ENCODE results near the gene CTDSP2. TPM values are rescaled to one million over a fixed set of nuclear protein-coding genes. Genes with fewer than 3 reads are reported as not detected.
"Not testable (repeated sequence)": the region's sequence is repeated elsewhere in the genome, so short reads cannot be mapped to it uniquely, and the experiment has no call there.

Gene CTDSP2
- polyA plus RNA-seq, 1 donor, result 200 TPM

- DNase-seq, result no peak
Measured at GRCh38 chr12:57881475-57881874, 34.9 kb upstream of the CTDSP2 start.

DNA sequence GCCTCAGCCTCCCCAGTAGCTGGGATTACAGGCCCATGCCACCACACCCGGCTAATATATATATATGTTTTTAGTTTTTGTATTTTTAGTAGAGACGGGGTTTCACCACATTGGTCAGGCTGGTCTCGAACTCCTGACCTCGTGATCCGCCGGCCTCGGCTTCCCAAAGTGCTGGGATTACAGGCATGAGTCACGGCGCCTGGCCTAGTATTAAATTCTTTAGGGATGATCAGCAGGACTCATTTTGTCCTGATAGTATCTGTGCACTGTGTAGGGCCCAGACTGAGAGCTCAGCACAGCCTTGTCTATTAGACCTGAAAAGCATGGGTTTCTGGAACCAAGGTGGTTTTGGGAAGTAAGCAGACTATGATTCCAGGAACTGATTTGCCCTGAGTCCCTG lies 34.5 kb upstream of the CTDSP2 start:
- not testable (repeated sequence) for DNase-seq

DNA sequence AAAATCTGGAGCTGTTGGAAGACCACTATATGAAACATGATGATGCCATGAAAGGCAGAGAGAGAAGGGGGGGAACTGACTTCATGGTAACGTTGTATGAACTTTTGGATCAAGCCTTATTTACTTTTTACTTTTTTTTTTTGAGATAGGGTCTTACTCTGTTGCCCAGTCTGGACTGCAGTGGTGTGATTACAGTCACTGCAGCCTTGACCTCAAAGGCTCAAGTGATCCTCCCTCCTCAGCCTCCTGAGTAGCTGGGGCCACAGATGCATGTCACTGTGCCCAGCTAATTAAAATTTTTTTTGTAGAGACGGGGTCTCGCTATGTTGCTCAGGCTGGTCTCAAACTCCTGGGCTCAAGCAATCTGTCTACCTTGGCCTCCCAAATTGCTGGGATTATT lies 31.3 kb upstream of the CTDSP2 start:
- DNase-seq, result no peak

- DNase-seq, result no peak
Measured at GRCh38 chr12:57875753-57876547, 29.4 kb upstream of the CTDSP2 start.

- no peak for DNase-seq
Measured at GRCh38 chr12:57874166-57875108, 27.9 kb upstream of the CTDSP2 start.

- no peak for DNase-seq
Measured at GRCh38 chr12:57872362-57872761, 25.8 kb upstream of the CTDSP2 start.

DNA sequence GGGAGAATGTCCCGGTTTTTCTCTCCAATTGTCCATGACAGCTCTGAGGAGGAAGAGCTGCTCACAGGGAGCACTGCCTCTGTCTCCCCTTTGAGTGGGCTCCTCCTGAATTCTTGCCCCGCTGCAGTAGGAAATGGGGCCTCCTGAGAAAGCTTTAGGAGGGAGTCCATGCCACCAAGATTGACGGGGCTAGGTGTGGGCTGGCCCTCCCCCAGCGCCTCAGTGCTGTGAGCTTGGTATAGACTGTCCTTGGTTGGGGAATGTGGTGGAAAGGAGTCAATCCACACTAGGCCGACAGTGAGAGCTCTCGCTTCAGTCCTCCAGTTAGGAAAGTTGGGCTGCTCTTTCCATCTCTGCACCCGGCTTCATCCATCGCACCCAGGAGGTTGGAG lies 23.4 kb upstream of the CTDSP2 start:
- DNase-seq, result no peak

DNA sequence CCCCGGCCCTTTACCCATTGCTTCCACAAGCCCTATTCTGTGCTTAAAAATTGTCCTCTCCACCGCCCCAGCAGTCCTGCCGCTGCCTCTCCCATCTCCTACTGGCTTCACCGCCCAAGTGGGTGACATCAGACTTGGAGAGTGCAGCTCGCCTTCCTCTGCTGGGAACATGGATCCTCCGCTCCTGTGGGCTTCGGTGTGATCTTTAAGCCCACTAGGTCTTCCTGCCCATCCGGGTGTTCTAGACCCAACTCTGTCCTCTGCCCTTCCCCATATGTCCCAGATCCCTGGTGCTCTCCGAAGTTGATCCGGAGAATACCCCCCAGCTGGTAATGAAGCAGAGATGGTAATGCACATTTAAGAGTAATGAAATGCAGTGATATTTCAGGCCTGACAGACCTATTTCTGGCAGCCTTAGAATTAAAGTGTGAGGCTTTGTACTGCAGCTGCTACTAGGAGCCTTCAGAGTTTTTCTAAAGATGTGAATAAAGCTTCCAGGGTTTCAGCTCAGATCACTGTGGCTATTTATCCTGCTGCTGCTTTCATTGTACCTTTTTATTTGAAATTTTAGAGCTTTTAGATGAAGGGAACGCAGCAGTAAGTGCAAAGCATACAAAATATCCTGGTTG lies 22.9 kb upstream of the CTDSP2 start:
- DNase-seq, result peak; percentile 63

- DNase-seq, result no peak
Measured at GRCh38 chr12:57868851-57869268, 22.3 kb upstream of the CTDSP2 start.

GRCh38 chr12:57868221-57868620 lies 21.7 kb upstream of the CTDSP2 start:
- DNase-seq, result no peak

GRCh38 chr12:57866308-57867019 lies 19.9 kb upstream of the CTDSP2 start:
- no peak for DNase-seq

DNA sequence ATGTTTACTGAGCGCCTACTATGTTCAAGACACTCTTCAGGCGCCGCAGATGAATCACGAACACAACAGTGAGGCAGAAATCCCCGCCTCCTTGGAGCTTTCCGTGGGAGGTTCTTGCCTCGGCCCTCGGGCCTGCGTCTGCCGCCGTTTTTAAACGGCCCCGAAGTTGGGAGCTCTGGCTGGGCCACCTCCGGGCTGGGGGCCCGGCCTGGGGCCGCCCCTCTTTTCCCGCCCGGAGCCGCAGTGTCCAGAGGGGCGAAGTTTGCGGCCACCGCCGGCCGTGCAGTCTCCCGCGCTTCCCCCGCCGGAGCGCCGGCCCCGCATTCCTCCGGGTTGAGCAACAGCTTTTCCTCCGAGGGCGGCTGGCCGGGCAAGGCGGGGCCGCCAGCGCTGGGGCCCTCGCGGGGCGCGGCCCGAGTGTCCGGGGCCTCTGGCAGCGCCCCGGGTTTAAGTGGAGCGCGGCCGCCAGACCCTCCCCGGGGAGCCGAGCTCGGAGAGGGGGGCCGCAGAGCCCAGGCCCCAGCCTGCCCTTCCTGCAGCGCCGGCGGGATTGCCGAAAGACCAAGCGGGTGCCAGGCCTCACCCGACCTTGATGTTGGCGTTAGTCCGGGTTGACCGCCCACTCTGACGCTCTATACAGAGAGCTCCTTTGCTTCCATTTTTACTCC lies 18.7 kb upstream of the CTDSP2 start:
- DNase-seq, result peak; percentile 70

DNA sequence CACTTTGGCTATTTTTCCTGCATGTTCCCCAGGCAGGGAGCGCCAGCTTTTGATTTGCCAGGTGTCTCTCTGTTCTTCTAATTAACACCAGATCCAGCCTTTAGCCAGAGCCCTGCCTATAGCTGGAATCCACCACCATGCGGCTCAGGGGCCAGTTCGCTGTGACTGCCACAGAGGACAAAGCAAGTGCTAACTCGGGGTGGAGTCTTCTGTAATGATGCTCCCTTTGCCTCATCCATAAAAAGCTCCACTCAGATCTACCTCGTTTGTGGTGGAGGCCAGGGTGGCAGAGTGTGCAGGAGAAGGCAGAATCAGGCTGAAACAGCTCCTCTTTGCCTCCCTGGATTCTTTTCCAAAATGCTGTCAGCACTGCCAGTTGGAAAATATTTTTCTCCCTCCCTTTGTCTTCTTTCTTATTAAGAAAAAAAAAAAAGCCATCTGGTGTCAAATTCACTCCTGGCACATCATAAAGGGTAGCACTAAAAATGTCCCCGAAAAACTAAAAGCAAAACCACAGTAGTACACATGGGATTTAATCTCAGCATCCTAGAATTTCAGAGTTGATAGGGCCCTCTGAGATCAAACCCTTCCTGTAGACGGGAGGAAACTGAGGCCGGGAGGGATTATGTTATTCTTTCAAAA lies 18.0 kb upstream of the CTDSP2 start:
- DNase-seq, result peak; percentile 42

- no peak for DNase-seq
Measured at GRCh38 chr12:57863676-57864075, 17.1 kb upstream of the CTDSP2 start.

DNA sequence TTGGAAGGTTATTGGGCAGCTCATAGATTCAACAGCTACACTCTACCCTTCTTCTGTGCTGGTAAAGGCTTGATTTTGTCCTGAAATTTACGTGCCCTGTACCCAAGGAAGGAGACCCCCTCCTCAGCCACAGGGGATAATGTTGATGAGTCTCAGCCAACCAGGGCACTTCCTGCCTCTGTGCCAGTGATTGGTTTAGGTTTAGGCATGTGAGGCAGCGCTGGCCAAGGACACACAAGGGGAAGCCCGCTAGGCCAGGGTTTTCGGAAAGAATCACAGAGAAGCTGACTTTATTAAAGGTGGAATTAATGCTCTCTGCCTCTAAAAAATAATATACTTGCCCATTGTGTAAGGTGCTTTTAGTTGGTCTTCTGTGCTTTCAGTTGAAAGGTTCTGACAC lies 15.4 kb upstream of the CTDSP2 start:
- no peak for DNase-seq

- DNase-seq, result not testable (repeated sequence)
Measured at GRCh38 chr12:57860883-57861282, 14.4 kb upstream of the CTDSP2 start.

GRCh38 chr12:57859121-57859520 lies 12.6 kb upstream of the CTDSP2 start:
- DNase-seq, result no peak

DNA sequence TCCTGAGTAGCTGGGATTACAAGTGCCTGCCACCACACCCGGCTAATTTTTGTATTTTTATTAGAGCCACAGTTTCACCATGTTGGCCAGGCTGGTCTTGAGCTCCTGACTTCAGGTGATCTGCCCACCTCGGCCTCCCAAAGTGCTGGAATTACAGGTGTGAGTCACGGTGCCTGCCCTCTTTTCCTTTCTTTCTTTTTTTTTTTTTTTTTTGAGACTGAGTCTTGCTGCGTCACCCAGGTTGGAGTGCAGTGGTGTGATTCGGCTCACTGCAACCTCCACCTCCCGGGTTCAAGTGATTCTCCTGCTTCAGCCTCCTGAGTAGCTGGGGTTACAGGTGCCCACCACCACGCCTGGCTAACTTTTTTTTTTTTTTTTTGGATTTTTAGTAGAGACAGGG lies 11.6 kb upstream of the CTDSP2 start:
- DNase-seq, result not testable (repeated sequence)

DNA sequence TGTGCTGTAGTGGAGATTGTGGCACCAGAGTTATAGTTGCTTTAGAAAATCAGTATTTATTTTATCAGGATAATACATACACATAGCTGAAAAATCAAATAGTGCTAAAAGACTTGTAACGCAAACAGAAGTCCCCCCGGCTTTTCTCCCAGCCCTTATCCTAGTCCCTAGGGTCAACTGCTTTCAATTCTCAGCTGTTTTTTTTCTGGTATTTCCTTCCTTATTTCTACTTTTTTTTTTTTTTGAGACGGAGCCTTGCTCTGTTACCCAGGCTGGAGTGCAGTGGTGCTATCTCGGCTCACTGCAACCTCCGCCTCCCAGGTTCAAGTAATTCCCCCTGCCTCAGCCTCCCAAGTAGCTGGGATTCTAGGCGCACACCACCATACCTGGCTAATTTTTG lies 8.4 kb upstream of the CTDSP2 start:
- DNase-seq, result no peak

- DNase-seq, result no peak
Measured at GRCh38 chr12:57853864-57854556, 7.5 kb upstream of the CTDSP2 start.
